HG02588 (cell line): ENCODE data around the gene C7orf25.

Experiments used
- ATAC-seq: cut with Tn5 transposase; IDR thresholded peaks from one replicate; pipeline ENCODE4 v1.9.1; 2021; ENCODE audit warnings: mild to moderate bottlenecking, moderate library complexity; ENCODE audit not compliant: unreplicated experiment

C7orf25 gene

DNA sequence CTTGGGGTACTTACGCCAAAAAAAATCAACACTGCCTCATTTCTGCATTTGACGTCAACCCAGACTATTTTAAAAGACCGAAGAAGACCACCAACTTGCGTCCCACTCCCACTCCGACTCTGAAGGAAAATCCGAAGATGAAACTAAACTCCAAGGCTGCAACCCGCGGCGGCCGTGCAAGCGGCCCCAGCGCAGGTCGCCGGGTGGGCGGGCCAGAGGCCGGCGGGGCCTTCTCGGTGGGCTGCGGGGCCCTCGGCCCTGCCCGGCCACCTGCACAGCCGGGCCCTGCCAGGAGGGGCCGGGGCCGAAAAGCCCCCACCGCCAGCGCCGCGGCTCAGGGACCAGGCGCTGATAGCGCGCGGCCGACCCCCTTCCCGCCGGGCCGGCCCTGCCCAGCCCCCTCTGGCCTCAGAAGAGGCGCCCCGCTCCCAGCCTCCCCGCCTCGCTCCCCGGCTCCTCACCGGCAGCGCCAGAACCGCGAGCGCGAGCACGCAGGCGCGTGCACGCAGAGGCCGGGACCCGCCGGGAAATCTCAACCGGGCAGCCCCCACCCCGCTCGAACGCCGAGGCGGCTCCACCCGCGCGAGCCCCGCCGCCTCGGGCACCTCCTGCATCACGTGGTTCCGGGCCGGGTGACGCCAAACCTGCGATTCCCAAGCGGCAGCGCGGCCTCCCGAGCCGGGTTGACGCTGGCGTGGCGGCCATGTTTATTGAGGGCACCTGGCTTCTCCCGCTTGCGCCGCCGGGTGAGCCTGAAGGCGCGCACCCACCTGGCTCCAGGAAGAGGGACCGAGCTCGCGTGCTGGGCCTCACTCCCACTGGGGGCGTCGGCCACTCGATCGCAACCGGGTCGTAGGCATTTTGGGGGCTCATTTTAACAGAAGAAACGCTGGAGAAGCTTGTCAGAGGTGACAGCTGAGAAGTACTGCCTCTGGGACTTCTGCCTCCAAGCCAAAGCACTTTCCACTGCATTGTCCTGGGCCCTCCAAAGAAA is at the start of gene C7orf25:
C7orf25 (minus strand) TSS at position 617 of the 994 bp plus-strand sequence. CDS start 1,170 bp downstream, outside the sequence.
- peak; percentile 93 for ATAC-seq

DNA sequence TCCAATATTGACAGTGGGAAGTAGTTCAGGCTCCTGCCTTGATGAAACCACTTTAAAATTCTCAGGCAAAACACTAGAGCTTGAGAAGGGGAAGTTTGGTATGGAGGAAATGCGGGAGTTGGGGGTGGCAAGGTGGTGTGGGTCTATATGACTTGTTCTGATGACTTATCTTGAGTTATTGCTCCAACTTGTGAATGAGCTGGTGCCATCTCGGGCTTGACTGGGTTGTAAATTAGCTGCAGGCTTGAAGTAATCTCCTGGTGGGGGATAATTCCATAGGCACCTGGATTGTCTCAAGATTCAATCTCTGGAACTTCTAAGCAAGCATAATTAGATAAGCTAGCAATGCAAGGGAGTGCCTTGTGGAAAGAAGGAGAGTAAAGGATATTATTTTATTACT is 49.3 kb upstream of the C7orf25 start:
- no peak for ATAC-seq

- ATAC-seq: peak; percentile 80
Measured at GRCh38 chr7:42960762-42961161, 48.9 kb upstream of the C7orf25 start.

DNA sequence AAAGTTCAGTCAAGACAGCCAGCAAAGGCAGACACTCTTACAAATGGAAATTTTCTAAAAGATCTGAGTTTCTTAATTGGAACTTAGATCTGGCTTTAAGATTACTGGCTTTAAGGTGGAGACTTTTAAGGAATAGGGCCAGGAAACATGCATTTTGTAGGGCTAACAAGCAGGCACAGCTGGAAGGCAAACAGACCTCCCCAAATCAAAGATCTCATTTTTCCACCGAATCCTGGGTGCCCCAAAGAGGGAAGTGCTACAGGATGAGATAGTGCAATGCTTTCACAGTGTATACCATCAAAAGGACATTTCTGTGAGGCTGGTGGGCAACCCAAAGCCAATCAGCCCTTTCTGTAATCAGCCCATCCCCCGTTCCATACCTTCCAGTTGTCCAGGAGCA is 47.7 kb upstream of the C7orf25 start:
- ATAC-seq: no peak

DNA sequence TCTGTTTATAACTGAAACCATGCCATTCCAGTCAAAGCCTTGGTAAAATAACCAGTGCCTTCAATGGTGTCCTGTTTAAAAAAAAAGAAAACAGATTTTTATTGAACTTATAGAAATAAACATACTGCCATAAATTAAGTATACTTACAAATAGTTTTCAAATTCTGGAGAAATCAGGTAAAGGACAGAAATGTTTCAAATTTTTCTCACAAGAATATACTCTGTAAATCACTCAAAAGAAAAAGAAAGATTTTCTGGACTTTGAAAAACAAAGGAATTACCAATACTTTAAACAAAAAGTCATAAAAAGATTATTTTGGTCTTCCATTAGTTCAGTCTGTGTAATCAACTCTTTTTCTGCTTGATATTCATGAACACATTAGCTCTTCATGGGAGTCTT is 44.2 kb upstream of the C7orf25 start:
- no peak for ATAC-seq

GRCh38 chr7:42953994-42954393 is 42.1 kb upstream of the C7orf25 start:
- no peak for ATAC-seq

- no peak for ATAC-seq
Measured at GRCh38 chr7:42952328-42952727, 40.5 kb upstream of the C7orf25 start.

GRCh38 chr7:42950417-42950816 is 38.5 kb upstream of the C7orf25 start:
- ATAC-seq: no peak

- ATAC-seq: no peak
Measured at GRCh38 chr7:42947521-42947920, 35.7 kb upstream of the C7orf25 start.

DNA sequence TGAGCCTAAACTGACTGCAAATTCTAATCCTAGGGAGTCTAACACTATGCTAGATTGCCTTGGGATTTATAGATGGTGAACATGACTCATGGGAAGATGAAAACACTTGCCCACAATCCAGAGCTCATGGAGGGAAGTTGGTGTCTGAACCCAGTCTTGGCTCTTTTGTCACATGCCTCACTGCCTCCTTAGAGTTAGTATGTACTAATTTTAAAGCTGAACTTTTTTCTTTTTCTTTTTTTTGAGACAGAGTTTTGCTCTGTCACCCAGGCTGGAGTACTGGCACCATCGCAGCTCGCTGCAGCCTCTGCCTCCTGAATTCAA is 34.7 kb upstream of the C7orf25 start:
- ATAC-seq: no peak

- ATAC-seq: peak; percentile 79
Measured at GRCh38 chr7:42945821-42946626, 34.2 kb upstream of the C7orf25 start.

- ATAC-seq: peak; percentile 40
Measured at GRCh38 chr7:42940985-42941847, 29.3 kb upstream of the C7orf25 start.

- no peak for ATAC-seq
Measured at GRCh38 chr7:42939457-42940240, 27.8 kb upstream of the C7orf25 start.

DNA sequence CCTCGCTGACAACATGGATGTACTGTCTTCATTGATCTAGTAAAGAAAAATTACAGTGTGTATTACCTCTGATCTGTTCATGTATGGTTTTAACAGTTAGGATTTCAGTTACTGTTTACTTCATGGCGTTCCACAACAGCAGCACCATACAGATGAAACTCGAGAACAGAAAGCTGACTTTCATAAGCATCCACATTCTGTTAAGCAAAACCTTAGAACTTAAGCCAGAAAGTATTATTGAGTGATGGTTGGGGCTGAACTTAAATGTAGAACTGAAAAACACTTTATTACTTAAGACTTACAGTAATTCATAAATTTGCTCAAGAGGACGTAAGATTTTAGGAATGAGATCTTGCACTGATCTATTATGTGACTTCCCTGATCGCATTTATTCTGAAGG is 24.0 kb upstream of the C7orf25 start:
- ATAC-seq: no peak

DNA sequence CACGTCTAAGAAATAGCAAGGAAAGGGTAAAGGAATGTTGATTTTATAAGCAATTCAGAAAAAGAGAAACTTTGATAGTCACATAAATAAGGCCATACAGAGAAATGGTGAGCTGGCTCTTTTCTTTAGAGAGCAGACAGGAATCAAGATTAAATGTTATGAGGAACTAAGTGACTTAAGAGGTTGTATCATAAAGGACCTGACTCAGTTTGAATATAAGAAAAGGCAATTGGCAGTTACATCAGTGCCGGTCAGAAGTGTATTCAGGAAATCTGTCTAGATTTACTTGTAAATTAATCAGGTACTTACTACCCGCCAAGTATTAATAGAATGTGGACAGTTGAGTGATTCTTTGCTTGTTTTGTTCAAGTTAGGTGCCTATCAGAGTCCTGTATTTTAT is 22.4 kb upstream of the C7orf25 start:
- ATAC-seq: no peak

DNA sequence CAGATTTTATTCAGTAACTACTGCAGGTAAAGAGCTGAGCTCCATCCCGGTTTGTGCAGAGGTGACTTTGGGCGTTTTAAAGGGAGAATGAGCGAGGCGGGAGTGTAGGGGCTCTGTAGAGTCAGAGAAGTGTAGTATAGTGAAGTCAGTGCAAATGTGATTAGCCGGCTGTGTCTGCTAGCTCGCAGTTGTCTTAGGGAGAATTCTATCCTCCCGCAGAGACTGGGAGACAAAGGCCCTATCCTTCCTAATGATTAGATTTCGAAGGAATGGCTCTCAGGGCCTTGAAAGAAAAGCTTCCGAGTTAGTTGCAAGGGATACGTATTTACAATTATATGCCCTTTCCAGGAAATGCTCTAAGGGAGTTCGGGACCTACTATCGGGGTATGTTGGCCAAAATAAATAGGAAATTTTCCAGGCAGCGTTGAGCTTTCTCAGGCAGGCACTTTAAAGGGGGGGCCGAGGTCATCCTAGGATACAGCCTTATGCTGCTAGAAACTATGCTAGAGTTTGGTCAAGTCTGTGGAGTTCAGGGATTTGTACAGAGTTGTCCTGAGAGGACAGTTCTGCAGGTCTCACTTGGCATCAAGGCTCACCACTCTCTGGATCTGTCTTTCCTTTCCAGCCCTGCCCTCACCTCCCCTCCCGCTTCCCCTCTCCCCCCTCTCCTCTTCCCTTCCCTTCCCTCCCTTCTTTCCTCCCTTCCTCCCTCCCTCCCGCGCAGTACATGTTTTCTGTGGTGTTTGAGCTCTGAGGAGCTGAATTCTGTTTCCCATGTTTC is 21.1 kb upstream of the C7orf25 start:
- ATAC-seq: no peak

DNA sequence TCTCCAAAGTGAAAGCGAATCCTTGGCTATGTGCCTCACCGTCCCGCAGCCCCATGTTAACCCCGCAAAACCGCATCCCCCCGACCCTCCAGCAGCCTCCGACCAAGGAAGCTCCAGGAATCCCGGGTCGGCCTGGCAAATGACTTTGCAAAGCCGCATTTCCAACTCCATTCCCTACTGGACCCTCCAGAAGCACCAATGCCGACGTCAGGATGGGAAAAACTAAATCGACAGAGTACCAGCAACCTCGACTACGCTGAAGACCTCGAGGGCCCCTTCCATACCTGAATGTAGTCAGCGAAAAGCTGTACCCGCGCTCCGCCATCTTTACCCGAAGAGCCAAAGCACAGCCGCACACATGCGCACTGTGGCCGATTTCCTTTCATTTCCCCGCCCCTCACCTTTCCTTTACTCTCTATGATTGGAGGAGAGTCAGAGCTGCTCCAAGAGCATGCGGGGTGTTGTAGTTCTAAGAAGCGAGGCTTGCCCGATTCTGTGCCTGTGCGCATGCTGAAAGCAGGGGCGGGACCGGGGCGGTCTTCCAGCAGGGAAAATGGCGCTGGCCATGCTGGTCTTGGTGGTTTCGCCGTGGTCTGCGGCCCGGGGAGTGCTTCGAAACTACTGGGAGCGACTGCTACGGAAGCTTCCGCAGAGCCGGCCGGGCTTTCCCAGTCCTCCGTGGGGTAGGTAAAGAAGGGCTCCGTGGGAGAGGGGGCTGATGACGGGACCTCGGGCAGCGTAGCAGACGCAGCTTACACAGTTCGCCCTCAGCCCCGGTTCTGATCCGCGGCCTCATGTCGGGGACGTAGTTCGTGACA is 20.2 kb upstream of the C7orf25 start, which contains the start of the genes MRPL32 and PSMA2:
MRPL32 (plus strand) TSS at position 543 of the 818 bp plus-strand sequence; CDS start at position 554, 11 bp downstream.
PSMA2 (minus strand) TSS at position 341 of the 818 bp plus-strand sequence; CDS start at position 325, 16 bp downstream.
- peak; percentile 99 for ATAC-seq

DNA sequence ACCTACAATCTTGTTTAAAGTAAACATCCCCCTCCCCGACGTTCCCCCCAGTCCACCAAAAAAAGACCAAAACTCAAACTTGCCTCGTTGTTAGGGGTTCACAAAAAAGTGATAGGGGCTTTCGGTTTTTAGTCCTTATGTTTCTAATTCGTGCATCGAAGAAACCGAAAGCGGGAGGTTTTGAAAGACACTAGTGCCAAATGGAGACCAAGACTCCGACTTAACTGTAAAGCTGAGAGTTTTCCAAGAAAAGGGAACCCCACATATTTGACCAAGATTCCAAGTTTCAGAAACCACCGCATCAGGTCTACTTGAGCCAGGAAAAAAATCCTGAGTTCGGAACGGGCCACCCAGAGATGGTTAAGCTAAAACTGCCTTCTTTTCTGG is 19.6 kb upstream of the C7orf25 start:
- ATAC-seq: no peak
